GM23248 (cell line): ENCODE data around the gene HDAC4.

Experiments
- EZH2 ChIP-seq: fragments of 200-600 bp; sonication (generic); IDR thresholded peaks from 2 replicates; pipeline ENCODE4 v1.6.1; 2018; ENCODE audit warnings: antibody characterized with exemption, mild to moderate bottlenecking; ENCODE audit not compliant: insufficient read depth, poor library complexity, severe bottlenecking
- EZH2phosphoT487 ChIP-seq: fragments of 200-600 bp; sonication (generic); IDR thresholded peaks from 2 replicates; pipeline ENCODE4 v1.6.1; 2018; ENCODE audit warnings: antibody characterized with exemption, moderate library complexity, mild to moderate bottlenecking, low read depth; ENCODE audit not compliant: insufficient read depth

DNA sequence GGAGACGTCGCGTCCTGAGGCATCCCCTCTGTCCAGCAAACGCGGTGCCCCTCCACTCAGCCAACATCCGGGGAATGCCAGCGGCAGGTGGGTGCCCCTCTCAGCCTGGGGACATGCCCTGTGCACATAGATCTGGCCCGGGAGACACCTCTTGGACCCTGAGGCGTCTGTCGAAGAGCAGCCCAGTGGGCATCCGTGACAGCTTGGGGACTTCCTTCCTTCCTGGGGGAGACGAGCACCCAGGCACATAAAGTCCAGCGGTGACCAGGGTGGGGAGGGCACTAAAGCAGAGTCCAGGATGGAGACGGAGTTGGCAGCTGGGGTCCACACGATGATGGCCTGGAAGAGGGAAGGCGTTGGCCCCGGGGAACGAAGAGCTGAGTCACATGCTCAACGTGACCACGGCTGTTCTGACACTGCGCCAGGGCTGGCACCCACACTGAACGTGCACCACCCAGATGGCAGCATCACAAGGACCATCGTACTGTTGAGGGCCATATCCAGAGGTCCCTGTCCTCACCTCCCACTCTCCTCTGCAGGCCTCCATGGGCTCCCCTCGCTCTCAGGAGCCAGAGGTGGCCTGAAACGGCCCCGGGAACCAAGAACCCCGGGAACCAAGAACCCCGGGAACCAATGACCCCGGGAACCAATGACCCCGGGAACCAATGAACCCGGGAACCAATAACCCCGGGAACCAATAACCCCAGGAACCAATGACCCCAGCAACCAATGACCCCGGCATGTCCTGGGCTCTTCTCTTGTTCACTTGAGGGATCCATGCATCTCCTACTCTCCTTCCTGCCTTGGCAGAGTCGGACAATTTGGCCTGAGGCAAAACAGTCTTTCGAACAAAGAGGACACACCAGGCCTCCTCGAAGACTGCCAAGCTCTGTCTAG is 22.6 kb downstream of the HDAC4 start:
- TF ChIP-seq EZH2phosphoT487 (no peak), EZH2 (no peak)
